ENCODE data around the gene DCBLD2.

Gene DCBLD2

GRCh38 chr3:98829246-98829832 lies 72.2 kb downstream of the DCBLD2 start:
- DNase-seq (ENCODE audit: low read depth in 2 of 2): no peak

- DNase-seq (ENCODE audit: low read depth in 2 of 2): no peak
These were observed 74.1 kb downstream of the DCBLD2 start for GRCh38 chr3:98827221-98827920.

GRCh38 chr3:98826126-98826525 lies 75.4 kb downstream of the DCBLD2 start:
- DNase-seq (ENCODE audit: low read depth in 2 of 2): no peak

- no peak for DNase-seq (ENCODE audit: low read depth in 2 of 2)
These were observed 77.2 kb downstream of the DCBLD2 start for GRCh38 chr3:98824256-98824655.

DNA sequence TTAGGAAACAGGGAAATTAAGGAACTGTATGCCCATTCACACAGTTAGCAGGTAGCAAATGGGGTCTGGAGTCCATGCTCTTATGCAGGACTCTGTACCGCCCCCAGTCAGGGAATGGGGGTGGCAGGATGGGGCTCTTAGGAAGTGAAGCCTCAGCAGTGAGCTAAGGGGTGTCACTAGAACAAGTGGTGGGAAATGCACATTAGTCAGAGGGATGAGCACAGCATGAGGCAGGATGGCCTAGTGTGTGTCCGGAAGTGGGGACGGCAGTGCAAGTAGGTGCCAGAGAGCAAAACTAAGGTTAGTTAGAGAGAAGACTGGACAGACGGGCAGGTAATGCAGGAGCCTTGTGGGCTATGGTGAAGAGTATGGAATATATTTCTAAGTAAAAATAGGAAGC lies 77.7 kb downstream of the DCBLD2 start:
- DNase-seq (ENCODE audit: low read depth in 2 of 2): no peak

DNA sequence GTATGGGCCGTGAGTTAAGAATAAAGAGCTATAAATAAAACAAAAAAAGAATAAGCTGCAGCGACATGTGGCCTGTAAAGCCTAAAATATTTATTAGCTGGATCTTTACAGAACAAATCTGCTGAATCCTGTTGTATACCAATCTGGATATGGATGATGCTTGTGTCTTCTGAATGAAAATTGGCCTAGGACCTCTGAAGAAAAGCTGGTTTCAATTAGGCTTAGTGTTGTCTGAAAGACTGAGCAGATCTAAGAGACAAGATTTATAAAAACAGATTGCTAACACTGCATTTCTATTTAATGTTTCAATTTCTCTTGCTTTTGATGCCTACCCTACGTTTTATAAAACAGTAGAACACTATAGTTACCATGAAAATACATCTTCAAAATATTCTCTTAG lies 80.4 kb downstream of the DCBLD2 start:
- no peak for DNase-seq (ENCODE audit: low read depth in 2 of 2)

GRCh38 chr3:98817547-98818041 lies 83.9 kb downstream of the DCBLD2 start:
- peak in 1 of 2 experiments; percentile 35 for DNase-seq (ENCODE audit: low read depth in 2 of 2)

DNA sequence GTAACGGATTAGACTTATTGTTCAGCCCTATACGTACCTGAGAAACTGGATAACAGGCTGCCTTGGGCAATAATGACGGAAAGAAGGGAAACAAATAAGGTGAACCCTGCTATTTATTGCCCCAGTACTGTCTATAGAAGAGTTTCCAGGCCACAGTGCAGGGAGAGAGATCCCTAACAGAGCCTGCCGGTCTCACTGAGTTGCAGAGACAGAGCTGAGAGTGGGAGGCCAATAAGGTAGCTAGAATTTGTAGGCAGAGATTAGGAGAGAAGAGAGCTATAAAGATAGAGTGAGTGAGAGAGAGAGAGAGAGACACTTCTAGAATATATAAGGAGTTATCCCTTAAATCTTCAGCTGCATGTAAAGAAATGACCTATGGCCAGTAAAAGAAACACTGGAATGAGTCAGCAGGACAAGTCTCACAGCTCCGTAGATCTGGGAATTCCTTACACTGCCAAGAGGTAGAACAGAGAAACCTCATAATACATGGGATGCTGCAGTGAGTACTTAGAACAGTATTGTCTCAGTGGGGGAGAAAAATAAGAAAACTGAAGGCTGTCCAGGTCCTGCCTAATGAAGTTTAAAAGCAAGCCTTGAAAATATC lies 86.6 kb downstream of the DCBLD2 start:
- peak; percentile 26 to 32 for DNase-seq (ENCODE audit: low read depth in 2 of 2)

GRCh38 chr3:98812851-98813374 lies 88.6 kb downstream of the DCBLD2 start:
- no peak for DNase-seq (ENCODE audit: low read depth in 2 of 2)

DNA sequence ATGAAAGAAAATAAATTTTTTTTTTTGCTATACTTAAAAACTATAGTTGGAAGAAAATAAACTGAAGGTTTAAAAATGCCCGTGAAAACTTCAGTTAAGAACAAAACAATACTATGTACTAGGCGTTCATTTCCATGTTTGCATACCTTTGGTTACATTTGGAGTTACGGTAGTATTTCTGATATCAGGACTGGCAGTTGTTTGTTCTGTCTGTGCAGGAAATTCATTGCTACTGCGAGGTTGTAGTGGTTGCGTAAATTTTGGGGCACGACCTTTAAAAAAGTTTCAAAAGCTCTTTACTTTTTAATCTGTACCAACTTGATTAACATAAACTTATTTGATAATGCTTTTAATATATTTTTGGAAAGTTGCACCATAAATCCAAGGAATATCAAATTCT lies 90.4 kb downstream of the DCBLD2 start:
- DNase-seq (ENCODE audit: low read depth in 2 of 2): no peak

- no peak for DNase-seq (ENCODE audit: low read depth in 2 of 2)
These were observed 91.9 kb downstream of the DCBLD2 start for GRCh38 chr3:98809557-98809956.

DNA sequence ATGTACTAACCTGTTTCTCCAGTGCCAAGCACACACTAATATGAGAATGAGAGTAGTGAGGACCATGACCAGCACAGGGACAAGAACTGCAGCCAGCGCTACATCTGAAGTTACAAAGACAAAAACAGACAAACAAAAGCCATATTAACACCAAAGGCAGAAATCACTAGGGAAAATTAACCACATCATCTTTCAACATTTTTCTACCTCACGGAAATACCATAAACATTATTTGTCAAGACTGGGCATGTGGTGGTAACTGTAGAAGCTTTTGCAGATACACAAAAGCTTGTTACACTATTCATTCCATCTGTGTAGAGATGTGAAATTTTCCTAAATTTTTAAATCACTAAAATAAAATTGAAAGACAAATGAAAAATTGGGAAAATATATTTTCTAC lies 93.4 kb downstream of the DCBLD2 start:
- DNase-seq (ENCODE audit: low read depth in 2 of 2): no peak

GRCh38 chr3:98807561-98807960 lies 93.9 kb downstream of the DCBLD2 start:
- no peak for DNase-seq (ENCODE audit: low read depth in 2 of 2)

- no peak for DNase-seq (ENCODE audit: low read depth in 2 of 2)
These were observed 94.5 kb downstream of the DCBLD2 start for GRCh38 chr3:98807011-98807410.

DNA sequence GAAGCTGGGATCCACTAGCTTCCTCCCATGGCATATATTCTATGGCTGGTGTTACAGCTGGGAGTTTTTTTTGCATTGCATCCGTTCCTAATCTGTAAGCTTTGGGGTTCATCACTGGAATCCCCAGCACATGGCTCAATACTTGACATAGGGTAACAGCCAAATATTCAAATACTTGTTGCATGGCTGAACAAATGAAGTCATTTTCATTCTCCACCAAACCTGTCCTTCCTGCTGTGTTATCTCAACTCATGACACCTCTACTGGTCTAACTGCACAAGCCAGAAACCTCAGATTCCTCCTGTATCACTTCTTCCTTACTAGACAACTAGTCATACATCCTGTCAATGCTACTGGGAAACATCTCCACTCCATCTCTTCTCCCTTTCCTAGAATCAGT lies 95.0 kb downstream of the DCBLD2 start:
- no peak for DNase-seq (ENCODE audit: low read depth in 2 of 2)

DNA sequence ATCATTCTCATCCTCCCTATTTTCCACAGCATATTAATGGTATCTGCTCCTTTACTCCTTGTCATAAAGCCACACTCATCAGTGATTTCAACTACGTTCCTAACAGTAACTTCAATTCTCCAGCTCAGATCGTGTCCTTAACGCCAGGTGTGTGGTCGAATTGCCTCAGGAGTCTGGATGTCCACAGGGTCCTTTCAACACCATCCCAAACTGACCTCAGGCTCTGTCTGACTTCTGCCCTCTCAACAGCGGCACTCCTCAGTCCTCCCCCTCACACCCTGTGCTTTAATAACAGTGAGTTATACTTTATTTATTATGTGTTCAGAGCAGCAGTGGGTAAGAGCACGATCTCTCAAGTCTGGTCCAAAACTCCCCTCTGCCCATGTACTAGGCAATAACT lies 95.9 kb downstream of the DCBLD2 start:
- no peak for DNase-seq (ENCODE audit: low read depth in 2 of 2)

- no peak for DNase-seq (ENCODE audit: low read depth in 2 of 2)
These were observed 100.3 kb downstream of the DCBLD2 start for GRCh38 chr3:98801043-98801747.

- no peak for DNase-seq (ENCODE audit: low read depth in 2 of 2)
These were observed 101.1 kb downstream of the DCBLD2 start for GRCh38 chr3:98800401-98800800.

DNA sequence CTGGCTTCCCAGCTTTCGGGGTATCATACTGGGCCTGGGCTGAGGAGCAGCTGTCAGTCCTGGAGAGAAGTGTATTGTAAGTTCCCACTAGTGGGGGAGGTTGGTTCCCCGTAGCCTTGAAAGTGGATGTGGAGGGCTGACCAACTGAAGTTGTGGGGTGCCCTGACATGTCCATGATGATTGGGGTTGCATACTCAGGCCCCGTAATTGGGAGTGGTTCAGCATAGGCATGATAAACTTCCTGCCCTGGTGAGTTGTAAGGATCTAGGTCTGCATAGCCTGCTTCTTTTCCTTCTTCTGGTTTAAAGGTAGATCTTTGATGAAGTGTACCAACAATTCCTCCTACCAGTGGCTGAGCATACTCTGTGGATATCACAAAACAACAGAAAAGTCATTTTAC lies 102.0 kb downstream of the DCBLD2 start:
- no peak for DNase-seq (ENCODE audit: low read depth in 2 of 2)

DNA sequence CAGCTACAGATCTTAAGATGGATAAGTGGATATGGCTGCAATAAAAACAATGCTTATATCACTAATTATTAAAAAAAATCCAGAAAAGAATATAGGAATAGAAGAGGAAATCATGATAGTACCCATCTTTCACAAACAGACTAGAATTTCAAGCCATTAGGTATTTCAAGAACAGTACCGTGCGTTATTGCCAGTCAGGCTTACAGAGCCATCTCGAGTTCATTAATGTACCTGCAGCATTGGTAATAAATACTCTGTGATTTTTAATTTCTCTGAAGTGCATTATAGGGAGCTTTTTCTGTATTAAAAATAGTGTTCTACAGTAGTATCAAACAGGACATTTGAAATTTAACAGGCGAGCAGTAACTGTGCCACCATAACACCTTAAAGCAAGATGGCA lies 102.7 kb downstream of the DCBLD2 start:
- no peak for DNase-seq (ENCODE audit: low read depth in 2 of 2)

DNA sequence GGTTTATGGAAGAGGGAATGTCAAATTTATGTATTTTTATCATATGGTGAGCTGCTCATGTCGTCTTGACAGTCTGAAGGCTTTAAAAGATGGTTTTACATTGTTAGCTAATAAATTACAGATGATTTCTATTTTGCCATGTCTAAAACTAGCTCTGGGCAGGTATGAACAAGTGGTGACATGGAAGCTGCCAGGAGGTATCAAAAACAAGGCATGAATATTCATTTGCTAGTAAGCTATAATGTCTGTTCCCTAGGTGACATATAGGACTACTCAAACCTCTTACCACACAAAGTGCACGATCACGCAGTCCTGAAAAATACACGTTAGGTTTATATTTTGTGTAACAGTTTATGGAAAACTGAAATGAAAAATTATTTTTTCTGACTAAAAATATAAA lies 103.6 kb downstream of the DCBLD2 start:
- no peak for DNase-seq (ENCODE audit: low read depth in 2 of 2)

DNA sequence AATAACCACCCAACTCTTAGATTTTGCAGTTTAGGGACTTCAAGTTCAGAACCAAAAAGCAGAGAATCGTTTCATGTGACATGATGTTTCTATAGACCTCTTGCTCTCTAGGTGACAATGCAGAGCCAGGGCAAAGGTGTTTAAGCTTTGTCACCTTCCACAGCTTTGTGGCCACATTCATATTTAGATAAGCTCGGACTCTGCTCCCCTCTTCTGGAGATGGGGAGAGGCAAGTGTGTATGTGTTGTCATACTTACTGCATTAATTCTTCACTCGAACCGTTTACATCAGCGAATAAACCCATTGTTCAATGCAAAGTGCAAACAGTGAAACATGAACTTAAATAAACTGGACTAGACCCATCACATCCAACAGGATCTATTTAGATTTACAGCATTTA lies 105.2 kb downstream of the DCBLD2 start:
- no peak for DNase-seq (ENCODE audit: low read depth in 2 of 2)
